Activated naive CD4-positive, alpha-beta T cell treated with anti-CD3 and anti-CD28 coated beads, Interleukin-2, amount 10 ng/mL, durations not matched to agents 7 days and 5 days (primary cell): ENCODE measurements around the gene OBSL1.
A peak's percentile ranks its signal among the peaks of the same experiment; 100 is the strongest.

Source experiments
- CTCF ChIA-PET: fragments of 350-600 bp; sonication (Branson Sonifier 250); formaldehyde crosslinking; loops from one replicate; lab custom pipeline; 2021; ENCODE audit warnings: antibody characterized with exemption; lab: Charles Lee
- DNase-seq: peaks from one replicate; pipeline ENCODE4 v3.0.0-alpha.2; 2020
- H3K27ac Mint-ChIP-seq: one replicate; pipeline ENCODE4 v1.8.0; 2021; ENCODE audit warnings: mild to moderate bottlenecking, moderate library complexity, mixed read lengths
- H3K27me3 Mint-ChIP-seq: one replicate; pipeline ENCODE4 v1.8.0; 2021; ENCODE audit warnings: mild to moderate bottlenecking, mixed read lengths
- H3K36me3 Mint-ChIP-seq: one replicate; pipeline ENCODE4 v1.8.0; 2021; ENCODE audit warnings: mixed read lengths
- H3K4me1 Mint-ChIP-seq: one replicate; pipeline ENCODE4 v1.8.0; 2021; ENCODE audit warnings: mixed read lengths
- H3K4me3 Mint-ChIP-seq: one replicate; pipeline ENCODE4 v1.8.0; 2021; ENCODE audit warnings: mild to moderate bottlenecking, moderate library complexity, mixed read lengths
- H3K9me3 Mint-ChIP-seq: one replicate; pipeline ENCODE4 v1.8.0; 2021; ENCODE audit warnings: mixed read lengths

The OBSL1 gene

DNA sequence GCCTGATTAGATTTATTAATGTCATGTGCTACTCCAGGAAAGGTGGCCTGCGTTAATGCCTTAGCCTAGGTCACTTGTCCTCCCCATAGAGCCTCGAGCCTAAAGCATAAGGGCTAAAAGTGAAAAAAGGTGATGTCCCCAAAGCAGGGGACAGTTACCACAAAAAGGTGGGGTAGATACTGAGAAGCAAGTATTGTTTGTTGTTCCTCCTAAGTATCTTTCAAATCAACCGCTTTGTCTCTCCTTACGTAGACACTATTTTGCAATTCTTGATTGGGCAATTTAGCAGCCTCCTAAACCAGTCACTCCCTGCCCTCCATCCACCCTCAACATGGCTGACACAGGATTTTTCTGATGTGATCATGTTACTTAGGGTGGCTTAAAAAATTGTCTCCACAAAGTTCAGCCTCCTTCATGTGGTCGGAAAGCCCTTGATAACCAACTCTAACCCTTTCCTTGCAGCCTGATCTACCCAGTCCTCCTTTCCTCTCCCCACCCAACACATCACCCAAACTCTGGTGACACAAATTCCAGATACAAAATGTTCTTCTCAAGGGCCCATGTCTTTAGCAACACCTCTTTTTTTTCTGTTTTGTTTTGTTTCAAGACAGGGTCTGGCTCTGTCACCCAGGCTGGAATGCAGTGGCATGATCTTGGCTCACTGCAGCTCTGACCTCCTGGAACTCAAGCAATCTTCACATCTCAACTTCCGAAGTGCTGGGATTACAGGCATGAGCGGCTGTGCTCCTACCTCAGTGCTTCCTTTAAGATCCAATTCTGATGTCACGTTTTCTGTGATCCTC, 7.7 kb upstream of the OBSL1 start:
- CTCF ChIA-PET, result no interaction called here
- H3K27ac Mint-ChIP-seq, result no peak overlapping the region
- H3K4me3 Mint-ChIP-seq, result no peak overlapping the region
- H3K36me3 Mint-ChIP-seq, result no peaks in the 10 kb centered on the region
- H3K9me3 Mint-ChIP-seq, result no peaks in the 10 kb centered on the region
- peaks cover 46% of the 10 kb centered on the region for H3K27me3 Mint-ChIP-seq
- no peak for DNase-seq
- H3K4me1 Mint-ChIP-seq, result no peaks in the 10 kb centered on the region

DNA sequence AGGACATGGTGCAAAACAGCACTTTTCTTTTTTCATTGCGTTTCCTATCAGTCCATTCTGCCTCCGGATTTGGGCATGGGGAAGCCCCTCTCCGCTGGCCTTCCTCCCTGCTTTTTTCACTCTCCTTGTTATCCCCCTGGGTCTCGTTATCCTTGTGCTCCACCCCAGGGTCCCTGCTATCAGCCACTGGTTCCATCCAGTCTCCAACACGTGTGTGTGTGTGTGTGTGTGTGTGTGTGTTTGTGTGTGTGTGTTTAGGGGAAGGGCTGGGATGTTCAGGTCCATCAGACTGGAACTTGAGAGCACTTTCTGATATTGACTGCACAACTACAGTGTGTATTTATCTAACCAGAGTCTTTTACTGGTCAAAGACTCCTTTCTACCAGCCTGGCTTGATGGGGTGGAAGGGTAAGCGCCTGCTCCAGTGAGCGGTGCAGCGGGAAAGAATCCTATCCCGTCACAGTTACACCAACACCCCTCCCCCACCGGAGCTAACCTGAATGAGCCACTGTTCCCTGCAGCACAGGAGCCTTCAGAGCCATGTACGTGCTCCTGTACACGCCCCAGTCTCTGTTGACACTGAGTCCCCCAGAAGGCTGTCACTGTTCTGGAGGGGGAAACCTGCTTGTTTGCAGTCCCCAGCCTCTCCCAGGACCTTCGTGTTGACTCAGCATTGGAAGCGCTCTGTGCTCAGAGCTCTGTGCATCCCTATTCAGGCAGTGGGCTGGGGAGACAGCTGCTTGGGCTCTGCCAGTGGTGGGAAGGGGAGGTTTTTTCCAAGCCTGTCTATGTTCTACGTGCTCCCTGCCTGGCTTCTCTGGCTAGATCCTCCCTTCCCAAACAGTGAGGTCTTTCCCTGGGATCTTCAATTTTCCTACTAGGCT, 5.4 kb upstream of the OBSL1 start:
- no peak for DNase-seq
- Mint-ChIP-seq H3K27ac (peak overlapping the region; percentile 67), H3K9me3 (no peaks in the 10 kb centered on the region), H3K4me1 (no peaks in the 10 kb centered on the region), H3K36me3 (no peaks in the 10 kb centered on the region), H3K4me3 (no peak overlapping the region), H3K27me3 (peaks cover 68% of the 10 kb centered on the region)
- CTCF ChIA-PET, result interaction anchor here (1.1 kb wide), 1 partner anchor 16 kb away, joined by 3 read pairs; no protein-coding TSS in a partner anchor

- Mint-ChIP-seq H3K4me3 (no peak overlapping the region), H3K9me3 (no peaks in the 10 kb centered on the region), H3K4me1 (no peaks in the 10 kb centered on the region), H3K36me3 (no peaks in the 10 kb centered on the region), H3K27me3 (peaks cover 75% of the 10 kb centered on the region), H3K27ac (no peak overlapping the region)
- no peak for DNase-seq
- CTCF ChIA-PET, result interaction anchor here (1.1 kb wide), 1 partner anchor 15 kb away, joined by 3 read pairs; no protein-coding TSS in a partner anchor
These were observed 4.5 kb upstream of the OBSL1 start for GRCh38 chr2:219575566-219576504.

GRCh38 chr2:219574484-219575311, 3.4 kb upstream of the OBSL1 start:
- peaks cover 2% of the 10 kb centered on the region for H3K4me1 Mint-ChIP-seq
- H3K27me3 Mint-ChIP-seq, result peaks cover 85% of the 10 kb centered on the region
- H3K27ac Mint-ChIP-seq, result no peak overlapping the region
- H3K4me3 Mint-ChIP-seq, result no peak overlapping the region
- CTCF ChIA-PET, result interaction anchor here (1.0 to 1.7 kb wide), 2 partner anchors 15 to 68 kb away, joined by 3 to 8 read pairs; no protein-coding TSS in a partner anchor
- H3K36me3 Mint-ChIP-seq, result no peaks in the 10 kb centered on the region
- no peak for DNase-seq
- H3K9me3 Mint-ChIP-seq, result no peaks in the 10 kb centered on the region

DNA sequence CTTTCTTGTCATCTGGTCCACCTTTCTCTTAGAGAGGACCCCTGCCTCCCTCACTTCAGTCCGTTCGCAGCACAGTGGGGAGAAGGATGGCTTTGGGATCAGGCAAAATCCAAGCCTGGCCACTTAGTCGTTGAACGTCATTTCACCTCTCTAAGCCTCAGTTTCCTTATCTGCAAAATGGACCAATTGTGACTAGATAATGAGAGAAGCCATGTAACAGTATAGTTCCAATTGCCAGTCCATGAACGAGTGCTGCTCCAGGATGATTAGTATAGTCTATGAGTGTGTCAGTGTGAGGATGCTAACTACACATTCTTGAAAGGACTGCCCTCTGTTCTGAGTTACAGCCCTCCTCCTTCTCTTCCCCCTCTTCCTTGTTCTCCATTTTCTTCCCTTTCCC, 1.8 kb upstream of the OBSL1 start:
- Mint-ChIP-seq H3K4me1 (peaks cover 3% of the 10 kb centered on the region), H3K9me3 (no peaks in the 10 kb centered on the region), H3K4me3 (no peak overlapping the region), H3K27me3 (peaks cover 88% of the 10 kb centered on the region), H3K36me3 (no peaks in the 10 kb centered on the region), H3K27ac (no peak overlapping the region)
- CTCF ChIA-PET, result interaction anchor here (1.6 to 1.7 kb wide), 2 partner anchors 13 to 18 kb away, joined by 3 to 8 read pairs; no protein-coding TSS in a partner anchor
- DNase-seq, result no peak

- Mint-ChIP-seq H3K4me3 (no peak within 1 kb of the TSS), H3K36me3 (no peaks in the 10 kb centered on the region), H3K9me3 (no peaks in the 10 kb centered on the region), H3K4me1 (peaks cover 3% of the 10 kb centered on the region), H3K27ac (no peak within 1 kb of the TSS), H3K27me3 (peaks cover 94% of the 10 kb centered on the region)
- DNase-seq, result no peak
- CTCF ChIA-PET, result interaction anchor here (1.6 kb wide), 1 partner anchor 17 kb away, joined by 3 read pairs; no protein-coding TSS in a partner anchor
These were observed 1.1 kb upstream of the OBSL1 start, which contains the start of gene INHA for GRCh38 chr2:219572237-219573001. Gene INHA (plus strand): TSS chr2:219572310. CDS start chr2:219572375, 65 bp downstream.

GRCh38 chr2:219570924-219571310, 422 bp downstream of the OBSL1 start:
- CTCF ChIA-PET, result interaction anchor here (1.5 to 1.6 kb wide), 2 partner anchors 11 to 72 kb away, joined by 4 to 7 read pairs; no protein-coding TSS in a partner anchor
- H3K4me3 Mint-ChIP-seq, result no peak overlapping the region
- H3K36me3 Mint-ChIP-seq, result no peaks in the 10 kb centered on the region
- no peak overlapping the region for H3K27ac Mint-ChIP-seq
- DNase-seq, result no peak
- no peaks in the 10 kb centered on the region for H3K9me3 Mint-ChIP-seq
- H3K27me3 Mint-ChIP-seq, result peaks cover 93% of the 10 kb centered on the region
- H3K4me1 Mint-ChIP-seq, result peaks cover 3% of the 10 kb centered on the region

DNA sequence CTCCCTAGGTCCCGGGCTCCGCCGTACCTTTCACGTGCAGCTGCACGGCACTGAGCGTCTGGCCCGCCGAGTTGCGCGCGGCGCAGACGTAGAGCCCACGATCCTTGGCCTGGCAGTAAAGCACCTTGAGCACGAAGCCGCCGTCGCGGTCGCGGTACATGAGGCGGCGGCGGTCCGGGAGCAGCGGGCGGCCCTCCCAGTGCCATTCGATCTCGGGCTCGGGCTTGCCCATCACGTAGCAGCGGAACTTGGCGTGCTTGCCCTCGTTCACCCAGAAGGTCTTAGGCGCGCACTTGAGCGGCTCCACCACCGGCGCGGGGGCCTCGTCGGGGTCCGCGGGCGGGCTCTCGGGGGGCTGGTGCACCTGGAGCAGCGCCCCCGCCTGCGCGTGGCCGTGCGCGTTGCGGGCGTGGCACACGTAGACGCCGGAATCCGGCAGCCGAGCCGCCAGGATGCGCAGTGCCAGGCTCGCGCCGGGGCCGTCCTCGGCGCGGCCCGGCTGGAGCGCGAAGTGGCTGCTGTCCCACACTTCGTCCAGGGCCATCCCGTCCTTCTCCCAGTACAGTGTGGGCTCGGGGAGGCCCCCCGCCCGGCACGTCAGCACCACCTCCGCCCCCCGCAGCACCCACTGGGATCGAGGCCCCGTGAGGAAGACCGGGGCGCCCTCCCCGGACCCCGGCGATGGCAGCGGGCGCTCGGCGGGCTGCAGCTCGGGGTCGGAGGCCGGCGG, 980 bp downstream of the OBSL1 start:
- Mint-ChIP-seq H3K36me3 (no peaks in the 10 kb centered on the region), H3K9me3 (no peaks in the 10 kb centered on the region), H3K4me3 (no peak overlapping the region), H3K27me3 (peaks cover 90% of the 10 kb centered on the region), H3K27ac (no peak overlapping the region), H3K4me1 (peaks cover 3% of the 10 kb centered on the region)
- CTCF ChIA-PET, result interaction anchor here (1.5 to 1.6 kb wide), 2 partner anchors 10 to 73 kb away, joined by 4 to 7 read pairs; no protein-coding TSS in a partner anchor
- no peak for DNase-seq

GRCh38 chr2:219569635-219570034, 1.7 kb downstream of the OBSL1 start:
- CTCF ChIA-PET, result interaction anchor here (2.1 kb wide), 1 partner anchor 9 kb away, joined by 5 read pairs; no protein-coding TSS in a partner anchor
- Mint-ChIP-seq H3K4me3 (no peak overlapping the region), H3K9me3 (no peaks in the 10 kb centered on the region), H3K27ac (no peak overlapping the region), H3K4me1 (peaks cover 3% of the 10 kb centered on the region), H3K27me3 (peaks cover 89% of the 10 kb centered on the region), H3K36me3 (no peaks in the 10 kb centered on the region)
- DNase-seq, result no peak

- Mint-ChIP-seq H3K9me3 (no peaks in the 10 kb centered on the region), H3K27ac (no peak overlapping the region), H3K36me3 (no peaks in the 10 kb centered on the region), H3K27me3 (peaks cover 85% of the 10 kb centered on the region), H3K4me1 (peaks cover 3% of the 10 kb centered on the region), H3K4me3 (no peak overlapping the region)
- no peak for DNase-seq
- CTCF ChIA-PET, result interaction anchor here (2.1 kb wide), 1 partner anchor 8 kb away, joined by 5 read pairs; no protein-coding TSS in a partner anchor
These were observed 2.3 kb downstream of the OBSL1 start for GRCh38 chr2:219569041-219569440.

GRCh38 chr2:219567791-219568361, 3.5 kb downstream of the OBSL1 start:
- H3K9me3 Mint-ChIP-seq, result no peaks in the 10 kb centered on the region
- H3K4me3 Mint-ChIP-seq, result no peak overlapping the region
- CTCF ChIA-PET, result interaction anchor here (1.1 to 2.1 kb wide), 2 partner anchors 7 to 27 kb away, joined by 3 to 5 read pairs; no protein-coding TSS in a partner anchor
- no peak overlapping the region for H3K27ac Mint-ChIP-seq
- no peak for DNase-seq
- H3K36me3 Mint-ChIP-seq, result no peaks in the 10 kb centered on the region
- H3K4me1 Mint-ChIP-seq, result peaks cover 3% of the 10 kb centered on the region
- peaks cover 74% of the 10 kb centered on the region for H3K27me3 Mint-ChIP-seq
